GM12892 (cell line): ENCODE data around the gene ANK2.

ENCODE experiments used
- DNase-seq: peaks from one replicate; pipeline ENCODE4 v3.0.0; 2011; ENCODE audit not compliant: insufficient read length
- FAIRE-seq: peaks from 2 replicates; lab custom pipeline; 2011; peaks lifted over from hg19 to GRCh38; lab: Jason Lieb, UNC
- POLR2A ChIP-seq: IDR thresholded peaks from 2 replicates; pipeline ENCODE4 v1.6.1; 2011; ENCODE audit warnings: low read depth, low read length, control low read depth
- POLR2AphosphoS5 ChIP-seq: IDR thresholded peaks from 2 replicates; pipeline ENCODE4 v1.6.1; 2011; ENCODE audit warnings: low read depth, low read length, control low read depth
- TAF1 ChIP-seq: IDR thresholded peaks from 2 replicates; pipeline ENCODE4 v1.6.1; 2011; ENCODE audit warnings: low read depth, mild to moderate bottlenecking, control low read depth, low read length, borderline replicate concordance

Gene ANK2

GRCh38 chr4:113248320-113248719, 198.9 kb downstream of the ANK2 start:
- TF ChIP-seq POLR2A: no peak
- TF ChIP-seq POLR2AphosphoS5: no peak
- no peak for TF ChIP-seq TAF1
- no peak for DNase-seq
- FAIRE-seq: no peak

GRCh38 chr4:113255628-113256027, 206.2 kb downstream of the ANK2 start:
- DNase-seq (no peak), FAIRE-seq (peak; percentile 21)
- TF ChIP-seq TAF1: no peak
- no peak for TF ChIP-seq POLR2A
- TF ChIP-seq POLR2AphosphoS5: no peak

- DNase-seq: no peak
- no peak for TF ChIP-seq POLR2A
- no peak for TF ChIP-seq TAF1
- TF ChIP-seq POLR2AphosphoS5: no peak
- no peak for FAIRE-seq
These were observed 207.5 kb downstream of the ANK2 start for GRCh38 chr4:113256946-113257345.

GRCh38 chr4:113260688-113261087, 211.2 kb downstream of the ANK2 start:
- DNase-seq: no peak
- TF ChIP-seq POLR2A: no peak
- TF ChIP-seq POLR2AphosphoS5: no peak
- TF ChIP-seq TAF1: no peak
- FAIRE-seq: no peak

- FAIRE-seq: no peak
- TF ChIP-seq POLR2A: no peak
- TF ChIP-seq TAF1: no peak
- no peak for TF ChIP-seq POLR2AphosphoS5
- DNase-seq: no peak
These were observed 213.8 kb downstream of the ANK2 start for GRCh38 chr4:113263274-113263673.

- DNase-seq (no peak), FAIRE-seq (no peak)
- TF ChIP-seq TAF1 (no peak), POLR2AphosphoS5 (no peak), POLR2A (no peak)
These were observed 221.3 kb downstream of the ANK2 start for GRCh38 chr4:113270520-113271319.

GRCh38 chr4:113272523-113272922, 223.1 kb downstream of the ANK2 start:
- no peak for TF ChIP-seq TAF1
- no peak for TF ChIP-seq POLR2AphosphoS5
- no peak for TF ChIP-seq POLR2A
- FAIRE-seq (no peak), DNase-seq (no peak)

- no peak for TF ChIP-seq POLR2A
- TF ChIP-seq TAF1: no peak
- no peak for TF ChIP-seq POLR2AphosphoS5
- FAIRE-seq (no peak), DNase-seq (no peak)
These were observed 224.3 kb downstream of the ANK2 start for GRCh38 chr4:113273721-113274220.

- DNase-seq (no peak), FAIRE-seq (no peak)
- TF ChIP-seq POLR2A: no peak
- no peak for TF ChIP-seq POLR2AphosphoS5
- TF ChIP-seq TAF1: no peak
These were observed 227.2 kb downstream of the ANK2 start for GRCh38 chr4:113276464-113277170.

GRCh38 chr4:113278324-113278934, 229.0 kb downstream of the ANK2 start:
- TF ChIP-seq POLR2AphosphoS5 (no peak), TAF1 (no peak), POLR2A (no peak)
- peak; percentile 88 for FAIRE-seq
- peak; percentile 22 for DNase-seq

GRCh38 chr4:113285501-113285900, 236.0 kb downstream of the ANK2 start:
- DNase-seq: no peak
- no peak for TF ChIP-seq TAF1
- TF ChIP-seq POLR2A: no peak
- no peak for TF ChIP-seq POLR2AphosphoS5
- FAIRE-seq: no peak

GRCh38 chr4:113288257-113288656, 238.8 kb downstream of the ANK2 start:
- TF ChIP-seq TAF1: no peak
- TF ChIP-seq POLR2AphosphoS5: no peak
- no peak for TF ChIP-seq POLR2A
- DNase-seq (no peak), FAIRE-seq (peak; percentile 77)
